GM21360 (cell line): Measurements from ENCODE around the gene KRTAP5-2.

ENCODE experiments used
- ATAC-seq: cut with Tn5 transposase; IDR thresholded peaks from one replicate; pipeline ENCODE4 v1.9.1; 2021; ENCODE audit warnings: mild to moderate bottlenecking, moderate library complexity; ENCODE audit not compliant: unreplicated experiment

Gene KRTAP5-2

DNA sequence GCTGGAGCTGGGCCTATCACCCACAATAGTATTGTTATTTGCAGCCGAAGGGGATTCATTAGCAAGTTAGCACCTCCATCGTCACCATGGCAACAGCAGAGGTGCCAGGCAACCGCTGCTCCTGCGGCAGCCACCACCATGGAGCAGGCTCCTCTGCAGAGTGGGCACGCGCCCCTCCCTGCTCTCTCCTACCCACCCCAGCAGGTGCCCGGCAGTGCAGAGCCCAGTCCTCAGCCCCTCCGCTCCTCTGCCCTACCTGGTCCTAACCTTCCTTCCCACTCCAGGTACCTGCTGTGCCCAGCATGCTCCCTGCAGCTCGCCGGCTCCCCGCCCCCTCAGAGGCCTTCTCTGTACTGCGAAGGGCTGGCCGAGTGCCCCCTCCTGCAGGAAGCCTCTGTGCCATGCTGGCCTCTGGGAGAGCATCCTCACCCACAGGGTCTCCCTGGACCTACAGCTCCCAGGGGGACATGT lies 29.6 kb downstream of the KRTAP5-2 start:
- ATAC-seq, result no peak

- ATAC-seq, result no peak
Measured at GRCh38 chr11:1567721-1568100, 30.4 kb downstream of the KRTAP5-2 start.

GRCh38 chr11:1567052-1567720 lies 30.9 kb downstream of the KRTAP5-2 start:
- ATAC-seq, result no peak

DNA sequence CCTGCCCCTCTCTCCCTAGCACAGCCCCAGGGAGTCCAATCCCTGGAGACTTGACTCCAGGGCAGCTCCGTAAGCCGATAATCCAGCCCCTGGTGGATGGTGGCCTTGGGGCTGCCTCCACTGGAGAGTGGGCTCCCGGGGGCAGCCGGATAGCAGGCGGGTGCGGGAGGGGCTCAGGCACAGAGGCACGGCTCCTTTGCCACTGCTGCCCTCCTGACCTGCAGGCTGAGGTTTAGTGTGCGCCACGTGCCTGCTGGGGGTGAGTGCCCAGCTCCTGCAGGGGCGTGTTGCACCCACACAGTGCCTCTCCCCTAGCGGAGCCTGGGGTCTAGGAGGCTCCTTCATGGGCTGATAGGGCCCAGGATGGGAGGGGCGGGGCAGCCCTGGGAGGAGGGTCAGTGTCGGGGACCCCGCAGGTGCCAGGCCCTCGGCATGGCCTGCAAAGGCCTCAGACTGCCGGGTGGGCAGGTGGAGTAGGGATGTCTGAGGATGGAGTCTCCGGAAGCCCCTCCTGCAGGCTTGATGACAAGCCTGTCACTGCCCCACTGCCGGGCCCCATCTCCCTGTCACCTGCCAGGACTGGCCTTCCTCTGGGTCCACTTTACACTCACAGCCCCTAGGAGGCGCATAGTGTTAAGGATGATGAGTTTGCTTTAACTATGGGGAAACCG lies 31.6 kb downstream of the KRTAP5-2 start:
- ATAC-seq, result no peak

- no peak for ATAC-seq
Measured at GRCh38 chr11:1565904-1566247, 32.2 kb downstream of the KRTAP5-2 start.

DNA sequence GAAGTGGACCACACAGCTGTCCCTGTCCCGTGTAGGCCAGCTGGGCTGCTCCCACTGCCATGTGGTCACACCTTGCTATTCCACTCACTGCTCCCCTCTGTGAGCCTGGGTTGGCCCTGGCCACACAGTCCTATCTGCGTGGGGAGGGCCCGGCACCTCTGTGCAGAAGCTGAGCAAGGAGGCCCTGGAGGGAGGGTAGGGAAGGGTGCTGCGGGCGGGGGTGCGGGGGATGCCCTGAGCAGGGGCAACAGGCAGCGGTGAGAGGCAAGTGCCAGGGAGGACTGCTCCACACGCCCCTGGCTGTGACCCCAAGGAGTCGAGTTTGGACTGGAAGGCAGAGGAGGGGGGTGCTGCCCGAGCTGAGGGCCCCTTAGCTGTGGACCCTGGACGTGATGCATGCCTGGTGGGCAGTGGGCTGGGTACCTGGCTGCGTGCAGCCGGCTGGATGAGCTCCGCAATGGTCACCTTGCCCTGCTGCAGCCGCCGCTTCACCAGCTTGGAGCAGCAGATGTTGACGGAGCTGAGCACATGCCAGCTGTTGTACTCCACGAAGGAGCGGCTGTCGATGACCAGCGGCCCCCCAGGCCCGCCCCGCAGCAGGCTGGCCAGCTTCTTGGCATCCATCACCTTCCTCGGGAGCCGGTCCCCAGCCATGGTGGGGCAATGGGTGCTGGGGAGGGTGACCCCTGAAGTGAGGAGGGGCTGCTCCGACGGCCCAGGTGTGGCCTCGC lies 32.8 kb downstream of the KRTAP5-2 start:
- ATAC-seq, result no peak

DNA sequence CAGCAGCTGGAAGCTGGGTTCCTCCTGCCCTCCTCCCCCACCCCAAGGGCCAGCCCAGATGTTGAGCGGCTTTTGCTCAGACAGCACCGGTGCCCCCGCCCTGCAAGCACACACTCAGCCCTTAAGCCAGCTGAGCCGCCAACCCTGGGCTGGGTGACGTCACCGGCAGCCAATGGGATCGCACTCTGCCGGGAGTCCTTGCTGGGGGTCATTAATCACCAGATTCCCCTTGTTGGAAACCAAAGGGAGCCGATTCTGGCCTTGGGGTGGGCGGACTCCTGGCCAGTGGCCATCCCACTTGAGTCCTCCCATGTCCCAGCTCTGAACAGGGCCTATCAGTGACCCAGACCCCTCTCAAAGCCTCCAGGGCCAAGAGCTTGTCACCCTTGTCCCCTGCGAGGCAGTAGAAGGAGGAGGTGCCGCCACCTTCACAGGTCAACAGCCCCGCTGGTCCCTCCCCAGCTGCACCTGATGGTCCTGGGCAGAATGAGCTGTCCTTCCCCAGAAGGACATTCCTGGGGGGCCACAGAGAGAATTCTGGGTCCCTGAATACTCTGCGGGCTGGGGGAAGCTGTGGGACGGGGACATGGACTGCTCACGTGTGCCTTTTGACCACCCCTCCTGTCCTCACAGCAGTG lies 33.4 kb downstream of the KRTAP5-2 start:
- no peak for ATAC-seq

DNA sequence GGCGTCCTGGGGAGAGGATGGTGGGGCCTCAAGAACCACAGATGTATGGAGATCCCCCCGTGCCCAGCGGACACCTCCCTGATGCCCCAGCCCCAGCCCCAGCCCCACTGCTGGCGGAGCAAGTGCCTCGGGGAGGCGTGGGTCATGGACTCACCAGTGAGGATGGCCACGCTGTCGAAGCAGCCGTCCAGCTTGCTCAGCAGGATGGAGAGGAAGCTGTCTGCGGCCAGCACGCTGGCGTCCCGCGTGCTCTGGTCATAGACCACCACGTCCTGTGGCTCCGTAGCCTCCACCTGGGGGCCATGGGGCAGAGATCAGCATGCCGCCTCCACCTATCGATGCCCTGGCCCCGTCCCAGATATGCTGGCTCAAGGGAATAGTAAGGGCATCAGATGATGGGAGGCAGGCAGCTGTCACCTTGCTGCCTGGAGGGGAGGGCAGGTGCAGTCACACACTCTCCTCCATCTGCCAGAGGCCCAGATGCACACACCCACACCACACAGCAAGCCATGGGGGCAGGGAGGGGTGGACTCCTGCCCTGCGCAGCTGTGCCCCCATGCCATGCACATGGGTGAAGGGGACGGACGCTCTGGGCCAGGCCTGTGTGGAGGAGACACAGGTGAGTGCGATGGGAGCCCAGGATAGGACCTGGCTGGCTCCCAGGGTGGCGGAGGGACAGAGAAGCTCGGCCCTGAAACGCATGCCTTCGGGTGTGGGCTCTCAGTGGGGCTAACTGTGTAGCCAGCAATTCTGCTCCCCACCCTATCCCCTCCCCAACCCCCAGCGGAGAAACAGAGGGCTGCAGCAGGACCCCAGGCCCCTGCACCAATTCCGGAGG lies 34.2 kb downstream of the KRTAP5-2 start:
- no peak for ATAC-seq

- no peak for ATAC-seq
Measured at GRCh38 chr11:1563149-1563638, 34.9 kb downstream of the KRTAP5-2 start.

DNA sequence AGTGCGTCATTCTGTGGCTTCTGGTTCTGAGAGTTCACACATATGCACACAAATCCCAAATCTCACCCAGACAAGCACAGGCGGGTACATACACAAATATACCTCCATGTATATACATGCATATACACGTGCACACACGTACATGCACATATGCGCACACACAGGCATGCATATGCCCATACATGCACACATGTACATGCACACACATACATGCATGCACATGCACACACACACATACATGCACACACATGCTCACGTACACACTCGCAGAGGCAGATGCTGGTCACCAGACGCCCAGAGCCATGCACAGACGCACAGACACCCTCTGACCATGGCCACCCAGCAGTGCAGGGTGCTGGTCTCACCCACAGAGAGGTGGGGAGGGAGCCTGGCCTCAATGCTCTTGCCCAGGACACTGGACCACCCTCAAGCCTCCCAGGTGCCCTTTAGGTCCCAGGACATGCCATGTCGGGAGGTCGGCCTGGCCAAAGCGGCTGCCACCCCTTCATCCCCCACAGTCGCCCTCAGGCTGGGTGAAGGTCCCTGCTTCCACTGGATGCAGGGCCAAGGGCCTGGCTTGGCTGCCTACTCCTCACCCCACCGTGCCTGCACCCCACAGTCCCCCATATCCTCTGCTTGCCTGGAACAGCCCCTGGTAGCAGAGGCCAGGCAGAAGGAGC lies 35.5 kb downstream of the KRTAP5-2 start:
- ATAC-seq, result no peak

- no peak for ATAC-seq
Measured at GRCh38 chr11:1561955-1562354, 36.1 kb downstream of the KRTAP5-2 start.

GRCh38 chr11:1561266-1561665 lies 36.8 kb downstream of the KRTAP5-2 start:
- no peak for ATAC-seq

DNA sequence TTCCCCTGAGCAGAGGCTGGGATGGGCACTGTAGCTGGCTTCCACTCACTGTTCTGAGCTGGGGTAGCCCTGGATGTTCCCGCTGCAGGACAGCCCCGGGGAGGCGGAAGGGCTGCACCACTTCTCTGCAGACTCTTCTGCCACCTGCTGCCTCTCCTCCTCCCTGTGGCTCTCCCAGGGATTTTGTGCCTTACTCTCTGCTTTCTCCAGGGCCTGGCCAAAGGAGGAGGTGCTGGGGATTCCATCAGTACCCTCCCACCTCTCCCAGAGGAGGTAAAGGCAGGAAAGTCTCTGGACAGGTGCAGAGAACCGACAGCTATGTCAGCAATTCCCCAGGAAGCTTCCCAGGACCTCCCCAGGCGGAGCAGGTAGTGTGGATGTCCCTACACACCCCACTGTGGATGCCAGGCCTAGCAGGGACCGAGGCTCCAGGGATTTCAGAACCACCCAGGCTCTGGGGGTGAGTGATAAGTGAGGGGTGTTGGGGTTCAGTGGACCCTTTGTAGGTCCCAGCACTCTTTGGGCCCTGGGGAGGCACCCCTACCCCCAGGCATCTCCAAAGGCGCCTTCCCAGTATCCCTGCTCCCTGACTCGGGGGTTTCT lies 37.3 kb downstream of the KRTAP5-2 start:
- ATAC-seq, result no peak

GRCh38 chr11:1560002-1560648 lies 38.0 kb downstream of the KRTAP5-2 start:
- ATAC-seq, result no peak

- ATAC-seq, result no peak
Measured at GRCh38 chr11:1559111-1559951, 38.8 kb downstream of the KRTAP5-2 start.

DNA sequence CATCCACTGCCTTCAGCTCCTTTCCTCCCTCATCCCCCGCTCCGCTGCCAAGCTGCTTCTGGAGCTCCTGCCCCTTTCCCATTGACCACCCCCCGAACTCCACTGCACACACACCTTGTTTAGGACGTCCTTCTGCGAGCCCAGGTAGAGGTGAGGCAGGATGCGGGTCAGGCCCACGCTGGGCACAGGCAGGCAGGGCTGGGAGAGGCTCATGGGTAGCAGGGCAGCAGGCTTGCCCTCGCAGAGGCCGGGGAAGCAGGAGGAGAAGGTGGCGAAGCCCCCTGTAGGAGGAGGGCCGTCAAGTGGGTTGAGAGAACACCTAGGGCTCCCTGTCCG lies 39.4 kb downstream of the KRTAP5-2 start:
- ATAC-seq, result no peak

GRCh38 chr11:1557904-1558774 lies 40.0 kb downstream of the KRTAP5-2 start:
- ATAC-seq, result no peak
